Measurements from ENCODE around the gene DNMBP. TPM values are rescaled to one million over a fixed set of nuclear protein-coding genes. Genes with fewer than 3 reads are reported as not detected.

Gene DNMBP
- total and polyA plus RNA-seq, 2 of the 8 experiments (the other 6 are each of a cell fraction or from before 2014, with no cell fraction given), result 19.1 to 26.4 TPM

DNA sequence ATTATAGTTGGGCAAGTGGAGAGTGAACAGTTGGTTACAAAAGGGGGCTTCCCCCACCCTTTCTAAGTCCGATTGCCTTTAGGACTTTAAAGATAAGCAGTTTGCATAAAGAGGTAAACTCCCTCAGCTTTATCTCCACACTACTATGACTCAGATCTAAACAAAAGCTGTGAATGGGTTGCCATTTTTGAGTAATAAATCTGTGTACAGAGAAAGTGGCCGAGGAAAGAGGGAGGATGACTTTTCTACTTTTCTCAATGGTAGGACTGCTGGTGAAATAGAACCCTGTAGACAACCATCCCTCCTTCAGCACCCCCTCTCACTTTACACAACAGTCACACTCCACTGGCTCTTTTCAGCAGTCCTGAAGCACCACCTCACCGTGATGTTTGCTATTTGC is 71.2 kb downstream of the DNMBP start:
- Histone ChIP-seq H3K79me2 (ENCODE audit: control insufficient read depth in 1 of 2, insufficient read depth in 2 of 2, low read length in 2 of 2) (no peaks in the 10 kb centered on the region), H3K4me3 (ENCODE audit: extremely low read depth in 1 of 4, insufficient read depth in 2 of 4, low read depth in 3 of 4, low read length in 4 of 4) (no peak overlapping the region)
- TF ChIP-seq BCL11A (IDR thresholded peaks at IDR 0.05; ENCODE audit: low read depth in 2 of 2, low read length in 2 of 2) (no peak), CBX5 (IDR thresholded peaks at IDR 0.05; ENCODE audit: low read depth, low read length) (no peak), SIX5 (IDR thresholded peaks at IDR 0.05; ENCODE audit: low read depth, low read length) (no peak), PHF8 (conservative IDR thresholded peaks at IDR 0.05; ENCODE audit: low read depth, low read length) (no peak), JUN (IDR thresholded peaks at IDR 0.05; ENCODE audit: low read depth, low read length) (no peak), SRF (IDR thresholded peaks at IDR 0.05; ENCODE audit: low read depth, low read length) (no peak), RBBP5 (IDR thresholded peaks at IDR 0.05; ENCODE audit: borderline replicate concordance, low read depth, low read length) (no peak), EZH2 (IDR thresholded peaks at IDR 0.05; ENCODE audit: low read depth, low read length, severe bottlenecking) (no peak), BRCA1 (IDR thresholded peaks at IDR 0.05; ENCODE audit: low read depth, low read length) (no peak), JUND (IDR thresholded peaks at IDR 0.05; ENCODE audit: low read length) (no peak), SIN3A (conservative IDR thresholded peaks at IDR 0.05 in 1 of 2, IDR thresholded peaks at IDR 0.05 in 1 of 2; ENCODE audit: low read depth in 1 of 2, low read length in 2 of 2) (no peak), SP2 (IDR thresholded peaks at IDR 0.05; ENCODE audit: low read length) (no peak), CTBP2 (IDR thresholded peaks at IDR 0.05; ENCODE audit: borderline replicate concordance, insufficient read depth, insufficient read length, low read length) (no peak)
- TF ChIP-seq, protein P1, sequence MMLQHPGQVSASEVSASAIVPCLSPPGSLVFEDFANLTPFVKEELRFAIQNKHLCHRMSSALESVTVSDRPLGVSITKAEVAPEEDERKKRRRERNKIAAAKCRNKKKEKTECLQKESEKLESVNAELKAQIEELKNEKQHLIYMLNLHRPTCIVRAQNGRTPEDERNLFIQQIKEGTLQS (IDR thresholded peaks at IDR 0.05; ENCODE audit: insufficient read depth, low read depth, low read length), result no peak

More for the DNA sequence above, 71.2 kb downstream of the DNMBP start:
- no peak overlapping the region for H2AFZ ChIP-seq (ENCODE audit: low read length)
- H3K4me1 ChIP-seq (replicated peaks in 1 of 4; ENCODE audit: control insufficient read depth in 3 of 4, insufficient read depth in 4 of 4, low read length in 3 of 4), result peaks cover 0 to 4% (median 0%) of the 10 kb centered on the region in 4 experiments; a peak in 1 of 7 replicates
- H3K18ac ChIP-seq (ENCODE audit: extremely low read depth, low read length), result no peak overlapping the region
- no peaks in the 10 kb centered on the region for H3K27me3 ChIP-seq (replicated peaks in 1 of 4; ENCODE audit: control insufficient read depth in 3 of 4, extremely low read depth in 1 of 4, insufficient read depth in 3 of 4, low read length in 3 of 4)
- H2AK5ac ChIP-seq (ENCODE audit: low read depth, low read length), result no peak overlapping the region
- no peak overlapping the region for H4K91ac ChIP-seq (replicated peaks; ENCODE audit: insufficient read length, low read length)
- no peak overlapping the region for H3K14ac ChIP-seq (ENCODE audit: insufficient read length)
- ChIA-PET CTCF (ENCODE audit: partially characterized antibody) (interaction anchor here (1.1 kb wide), 1 partner anchor 25 kb away, joined by 3 read pairs; no protein-coding TSS in a partner anchor), POLR2A (ENCODE audit: partially characterized antibody) (no interaction called here)
- no peaks in the 10 kb centered on the region for H4K20me1 ChIP-seq (replicated peaks in 1 of 2; ENCODE audit: control insufficient read depth in 1 of 2, insufficient read depth in 2 of 2, low read length in 2 of 2)
- no peak overlapping the region for H3K4ac ChIP-seq (replicated peaks; ENCODE audit: insufficient read length, low read depth, low read length)
- peaks cover 5 to 10% of the 10 kb centered on the region in 2 experiments; a peak in 1 of 4 replicates for H3K9me3 ChIP-seq (ENCODE audit: insufficient read depth in 2 of 2, low read depth in 1 of 2, low read length in 1 of 2)
- no peak overlapping the region for H2BK5ac ChIP-seq (ENCODE audit: low read depth, low read length)
- H2BK12ac ChIP-seq (ENCODE audit: low read depth, low read length), result no peak overlapping the region
- H3K79me1 ChIP-seq (ENCODE audit: low read depth, low read length), result no peaks in the 10 kb centered on the region
- H3K36me3 ChIP-seq (ENCODE audit: control insufficient read depth in 2 of 4, insufficient read depth in 4 of 4, low read length in 3 of 4), result no peaks in the 10 kb centered on the region
- H3K23me2 ChIP-seq (ENCODE audit: low read depth, low read length), result no peaks in the 10 kb centered on the region
- no peak overlapping the region for H3K56ac ChIP-seq (replicated peaks; ENCODE audit: insufficient read length, low read depth, low read length)
- 86% methylated on average over 3 of the region's 3 CpGs; no CpG with 5 or more reads in 1 of the 2 experiments for WGBS, 2 experiments (ENCODE audit: extremely low coverage in 1 of 2, insufficient coverage in 1 of 2, insufficient read length in 1 of 2, insufficient replicate concordance in 2 of 2, low coverage in 1 of 2, low lambda C conversion rate in 2 of 2, missing lambda C conversion rate in 1 of 2)
- FAIRE-seq (no peak), DNase-seq (ENCODE audit: low read depth in 1 of 2, low spot score in 2 of 2) (no peak)
- no peak overlapping the region for H3K9ac ChIP-seq (replicated peaks in 1 of 4; ENCODE audit: extremely low read depth in 1 of 4, low read depth in 3 of 4, low read length in 3 of 4)
- H3K4me2 ChIP-seq (ENCODE audit: insufficient read depth in 1 of 2, low read depth in 2 of 2, low read length in 2 of 2), result no peak overlapping the region
- no peak overlapping the region for H3K27ac ChIP-seq (ENCODE audit: low read depth, low read length)
- no peak overlapping the region for H2BK20ac ChIP-seq (ENCODE audit: low read length)
- H3K23ac ChIP-seq (ENCODE audit: insufficient read length), result no peak overlapping the region
- H4K5ac ChIP-seq (ENCODE audit: insufficient read length, low read depth, low read length), result no peak overlapping the region
- no peak overlapping the region for H4K8ac ChIP-seq (ENCODE audit: extremely low read depth, insufficient read depth, low read length)
- no peak overlapping the region for H2BK15ac ChIP-seq (ENCODE audit: low read length)
- H2BK120ac ChIP-seq (replicated peaks; ENCODE audit: low read depth, low read length), result no peak overlapping the region

All from H1 (cell line).